NCI-H2196 (cell line): ENCODE data around the gene SLC25A45.

Source experiments
- DNase-seq: peaks from one replicate; lab custom pipeline; 2025; ENCODE audit not compliant: unreplicated experiment; lab: John Stamatoyannopoulos, UW

SLC25A45 gene

DNA sequence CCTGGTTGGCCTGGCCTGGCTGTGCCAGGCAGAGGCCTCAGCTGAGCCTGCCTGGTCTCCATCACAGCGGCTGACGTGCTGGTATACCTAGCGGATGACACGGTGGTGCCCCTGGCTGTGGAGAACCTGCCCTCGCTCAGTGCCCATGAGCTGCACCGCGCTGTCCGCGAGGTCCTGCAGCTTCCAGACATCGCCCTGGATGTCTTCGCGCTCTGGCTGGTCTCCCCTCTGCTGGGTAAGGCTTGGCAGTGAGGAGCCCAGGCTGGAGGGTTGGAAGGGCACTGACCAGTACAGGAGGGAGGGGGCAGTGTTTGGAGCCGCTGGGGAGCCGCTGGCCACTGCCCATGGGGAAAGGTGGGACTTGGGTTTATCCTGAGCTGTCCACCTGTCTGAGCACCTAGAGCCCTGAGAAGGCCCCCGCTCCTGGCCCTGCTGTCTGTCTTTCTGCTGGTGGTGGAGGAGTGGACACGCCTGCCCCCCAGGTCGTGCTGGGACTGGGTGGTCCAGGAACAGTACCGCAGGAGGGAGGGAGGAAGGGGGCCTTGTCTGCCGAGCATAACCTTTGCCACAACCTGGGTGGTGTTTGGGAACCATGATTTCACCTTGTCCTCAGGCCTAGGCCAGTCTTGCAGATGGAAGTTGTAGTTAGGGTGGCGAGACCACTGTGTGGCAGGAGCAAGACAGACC lies 7.0 kb upstream of the SLC25A45 start:
- no peak for DNase-seq

DNA sequence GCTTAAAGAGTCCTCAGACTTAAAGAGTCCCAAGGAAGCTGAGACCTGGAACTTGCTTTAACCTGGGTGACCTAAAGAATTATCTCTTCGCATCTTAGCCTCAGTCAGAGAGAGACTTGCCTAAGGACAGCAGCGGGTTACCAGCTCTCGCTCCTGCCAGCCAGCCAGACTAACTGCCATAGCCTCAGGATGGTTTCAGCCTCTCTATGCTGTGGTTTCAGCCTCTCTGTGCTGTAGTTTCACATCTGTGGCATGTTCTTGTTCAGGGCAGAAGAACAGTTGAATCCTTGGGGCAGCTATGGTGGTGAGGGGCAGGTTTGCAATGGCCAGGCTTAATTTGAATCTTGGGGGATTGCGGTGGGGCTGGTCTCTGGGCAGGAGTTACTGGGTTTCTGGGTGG lies 6.3 kb upstream of the SLC25A45 start:
- no peak for DNase-seq

DNA sequence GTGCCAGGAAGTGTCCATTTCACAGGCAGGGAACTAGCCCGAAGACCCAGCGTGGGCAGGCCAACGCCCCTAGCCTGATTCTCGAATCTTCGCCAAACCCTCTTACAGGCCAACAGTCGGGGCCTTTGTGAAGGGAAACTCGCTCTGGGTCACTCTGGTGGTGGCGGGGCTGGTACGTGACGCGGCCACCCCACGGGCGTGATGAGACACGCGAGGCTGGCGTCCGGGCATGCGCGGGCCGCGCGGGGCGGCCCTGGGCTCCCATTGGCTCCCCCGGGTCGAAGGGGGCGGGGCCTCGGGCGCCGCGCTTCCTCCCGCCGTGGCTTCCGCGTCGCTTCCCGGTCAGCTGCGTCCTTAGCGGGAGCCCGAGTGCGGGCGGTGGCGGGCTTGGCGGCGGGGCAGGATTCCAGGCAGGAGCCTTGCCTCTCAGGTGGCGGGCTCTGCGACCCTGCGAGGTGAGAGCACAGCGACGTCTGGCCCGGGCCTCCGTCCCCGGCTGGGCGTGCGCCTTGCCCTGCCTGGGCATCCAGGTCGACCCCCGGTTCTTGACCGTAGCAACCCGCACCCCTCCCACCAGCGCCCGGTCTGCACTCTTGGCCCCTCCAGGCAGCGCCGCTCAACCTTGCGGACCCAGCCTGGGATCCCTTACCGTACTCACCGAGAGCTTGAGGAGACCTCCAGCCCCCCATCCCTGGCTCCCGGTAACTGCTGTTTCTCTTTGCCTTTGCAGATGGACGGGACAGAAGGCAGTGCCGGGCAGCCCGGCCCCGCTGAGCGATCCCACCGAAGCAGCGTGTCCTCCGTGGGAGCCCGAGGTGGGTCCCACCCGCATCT lies 4.1 kb upstream of the SLC25A45 start, which contains the start of gene FRMD8:
Gene FRMD8 (plus strand): TSS at position 331 of the 834 bp plus-strand sequence. CDS start 400 bp downstream, at position 731.
- DNase-seq = peak; percentile 90

DNA sequence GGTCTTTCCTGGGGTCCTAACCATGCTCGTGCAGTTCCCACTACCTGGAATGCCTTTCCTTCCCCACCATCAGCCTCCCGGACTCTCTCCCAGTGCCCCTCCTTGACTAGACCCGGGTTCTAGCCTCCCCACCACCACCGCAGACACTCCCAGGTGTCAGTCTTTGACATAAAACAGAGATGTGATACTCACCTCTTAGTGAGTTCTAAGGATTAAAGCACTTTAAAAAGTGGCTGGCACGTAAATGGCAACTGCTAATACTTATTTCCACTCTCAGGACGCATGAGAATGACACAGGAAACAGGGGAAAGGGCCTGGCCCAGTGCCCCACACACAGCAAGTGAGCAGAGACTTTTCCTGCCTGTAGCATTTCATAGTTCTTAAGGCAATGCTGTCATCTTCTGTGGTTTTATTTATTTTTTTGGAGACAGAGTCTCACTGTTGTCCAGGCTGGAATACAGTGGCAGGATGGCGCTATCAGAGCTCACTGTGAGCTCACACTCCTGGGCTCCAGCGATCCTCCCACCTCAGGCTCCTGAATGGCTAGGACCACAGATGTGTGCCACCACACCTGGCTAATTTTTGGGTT lies 1.9 kb upstream of the SLC25A45 start:
- DNase-seq = no peak

DNA sequence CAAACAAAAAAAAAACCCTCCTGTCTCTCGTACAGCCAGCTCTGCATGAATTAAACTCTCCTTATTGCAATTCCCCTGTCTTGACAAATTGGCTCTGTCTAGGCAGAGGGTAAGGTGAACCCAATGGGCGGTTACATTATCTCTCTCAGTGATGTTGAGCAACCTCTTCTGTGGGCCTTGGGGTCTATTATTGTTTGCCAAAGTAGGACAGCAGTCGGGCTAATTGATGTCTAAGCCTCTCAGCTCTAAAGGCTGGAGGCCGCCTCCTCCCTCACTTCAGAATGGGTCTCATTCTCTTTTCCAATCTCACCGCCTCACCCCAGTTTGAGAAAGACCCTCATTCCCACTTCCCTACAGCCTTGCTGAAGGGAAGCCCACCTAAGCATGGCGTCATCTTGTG lies 1.3 kb upstream of the SLC25A45 start:
- DNase-seq = no peak

DNA sequence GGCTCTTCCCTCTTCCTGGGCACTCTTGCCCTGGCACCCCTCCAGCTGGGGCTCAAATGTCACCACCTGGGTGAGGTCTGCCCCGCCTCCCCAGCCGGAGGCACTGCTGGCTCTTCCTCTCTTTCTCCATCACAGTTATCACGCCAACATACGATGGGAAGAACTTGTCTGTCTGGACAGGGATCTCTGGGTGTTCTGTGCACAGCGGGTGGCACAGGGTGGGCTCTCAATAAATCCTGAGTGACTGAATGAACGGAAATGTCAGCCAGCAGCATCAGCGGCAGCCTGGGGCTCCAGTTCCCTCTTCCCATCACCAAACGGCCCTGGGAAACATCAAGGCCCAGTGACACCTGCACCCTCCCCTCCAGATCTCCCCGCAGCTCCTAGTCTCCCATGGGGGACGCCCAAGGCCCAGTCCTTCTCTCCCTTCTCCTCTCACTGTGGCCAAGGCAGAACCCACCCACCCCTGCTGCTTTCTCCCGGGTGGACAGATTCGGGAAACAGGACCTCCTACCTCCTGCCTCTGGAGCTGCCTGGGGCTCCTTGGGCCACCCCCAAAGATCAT lies 440 bp upstream of the SLC25A45 start:
- no peak for DNase-seq

DNA sequence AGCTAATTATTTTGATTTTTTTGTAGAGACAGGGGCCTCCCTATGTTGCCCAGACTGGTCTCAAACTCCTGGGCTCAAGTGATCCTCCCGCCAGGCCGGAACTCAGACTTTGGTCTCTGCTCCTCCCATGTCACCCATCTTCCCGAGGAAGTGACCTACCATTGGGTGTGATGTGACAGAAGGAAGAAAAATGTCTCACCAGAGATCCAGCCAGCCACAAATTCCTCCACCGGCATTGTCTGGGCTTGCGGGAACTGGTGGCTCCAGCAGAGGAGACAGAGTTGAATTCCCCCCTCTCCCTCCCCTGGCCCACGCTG lies 772 bp downstream of the SLC25A45 start:
- DNase-seq = no peak

DNA sequence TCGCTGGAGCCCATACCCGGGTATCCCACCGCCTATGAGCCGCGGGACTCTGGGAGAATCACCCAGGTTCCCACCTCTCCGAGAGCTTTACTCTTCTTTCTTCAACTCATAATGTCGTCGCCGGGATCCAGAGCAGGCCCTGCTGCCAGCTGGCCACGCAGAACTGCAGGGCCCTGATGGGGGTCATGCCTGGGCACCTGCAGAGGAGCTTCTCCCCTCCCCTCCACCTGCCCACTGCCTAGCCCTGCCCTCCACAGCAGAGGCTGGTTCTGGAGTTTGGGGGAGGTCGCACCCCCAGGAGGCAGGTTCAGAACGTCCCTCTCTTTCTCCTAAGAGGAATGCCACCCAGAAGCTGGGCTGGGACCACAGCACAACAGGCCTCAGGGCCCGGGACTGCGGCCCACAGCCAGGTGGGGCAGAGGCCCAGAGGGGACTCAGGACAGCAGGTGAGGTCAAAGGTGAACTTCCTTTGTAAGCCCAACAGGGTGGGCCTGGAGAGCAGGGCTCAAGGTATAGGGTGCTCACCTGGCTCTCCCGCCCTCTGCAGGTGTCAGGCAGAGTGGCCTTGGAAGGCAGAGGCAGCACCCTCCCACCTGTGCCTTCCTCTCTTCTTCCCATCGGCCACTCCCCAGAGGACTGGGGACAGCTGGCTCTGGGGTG lies 1.9 kb downstream of the SLC25A45 start:
- no peak for DNase-seq

DNA sequence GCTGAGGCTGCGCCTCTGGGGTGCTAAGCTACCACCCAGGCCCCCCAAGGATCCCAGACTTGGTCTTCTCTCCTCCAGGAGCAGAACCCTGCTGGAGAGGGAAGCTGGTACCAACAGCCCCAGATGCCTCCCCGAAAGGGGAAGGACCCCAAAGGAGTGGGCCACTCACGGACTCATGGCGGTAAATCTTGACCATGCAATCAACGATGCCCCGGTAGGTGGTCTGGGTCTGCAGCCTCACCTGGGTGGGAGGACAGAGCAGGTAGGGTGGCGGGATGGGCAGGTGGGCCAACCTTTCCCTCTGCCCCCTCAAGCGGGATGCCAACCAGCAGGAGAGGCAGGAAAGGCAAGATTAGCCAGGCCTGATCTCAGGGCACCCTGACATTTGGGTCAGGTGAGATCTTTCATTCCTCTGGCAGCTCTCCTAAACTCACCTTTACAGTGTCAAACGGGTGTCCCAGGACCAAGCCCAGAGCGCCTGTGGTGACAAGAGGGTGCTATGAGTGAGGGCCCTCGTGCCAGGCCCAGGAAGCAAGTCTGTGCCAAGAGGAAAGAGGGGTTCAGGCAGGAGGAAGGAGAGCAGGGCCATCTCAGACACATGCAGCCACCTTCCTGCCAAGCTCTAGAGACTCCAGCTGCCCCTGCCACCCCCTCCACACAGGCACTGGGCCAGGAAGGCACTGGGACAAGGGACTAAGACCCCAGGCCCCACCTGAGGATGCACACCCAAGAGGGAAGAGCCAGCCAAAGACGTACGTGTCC lies 2.6 kb downstream of the SLC25A45 start:
- DNase-seq = no peak

DNA sequence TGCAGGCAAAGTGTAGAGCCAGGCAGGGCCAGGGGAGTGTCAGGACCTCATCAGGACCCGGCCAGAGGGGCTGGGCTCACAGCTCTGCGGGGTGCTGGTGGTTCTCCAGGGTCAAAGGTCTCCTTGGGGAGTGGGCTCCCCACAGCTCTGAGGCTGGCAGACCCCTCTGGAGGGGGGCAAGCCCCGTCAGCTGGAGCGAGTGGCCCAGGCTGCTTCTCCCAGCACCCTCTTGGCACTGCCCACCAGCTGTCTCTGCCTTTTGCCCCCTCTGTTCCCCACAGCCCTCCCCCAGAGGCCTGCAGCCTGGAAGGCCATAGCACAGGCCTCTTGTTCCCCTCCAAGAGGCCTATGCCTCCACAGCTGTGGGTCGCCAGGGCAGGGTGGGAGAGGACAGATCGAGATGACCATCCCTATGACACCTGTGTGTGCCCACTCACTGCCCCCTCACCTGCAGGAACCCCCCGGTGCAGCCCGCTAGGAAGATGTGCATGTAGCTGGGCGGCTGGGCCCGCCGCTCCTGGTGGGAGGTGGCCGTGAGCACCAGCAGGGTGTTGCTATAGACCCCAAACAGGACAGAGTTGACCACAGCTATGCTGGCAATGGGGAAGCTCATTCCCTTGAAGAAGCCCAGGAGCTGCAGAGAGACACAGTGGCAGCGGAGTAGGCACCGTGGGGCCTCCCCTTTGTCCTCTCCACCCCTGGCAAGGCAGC lies 3.4 kb downstream of the SLC25A45 start:
- DNase-seq = no peak

DNA sequence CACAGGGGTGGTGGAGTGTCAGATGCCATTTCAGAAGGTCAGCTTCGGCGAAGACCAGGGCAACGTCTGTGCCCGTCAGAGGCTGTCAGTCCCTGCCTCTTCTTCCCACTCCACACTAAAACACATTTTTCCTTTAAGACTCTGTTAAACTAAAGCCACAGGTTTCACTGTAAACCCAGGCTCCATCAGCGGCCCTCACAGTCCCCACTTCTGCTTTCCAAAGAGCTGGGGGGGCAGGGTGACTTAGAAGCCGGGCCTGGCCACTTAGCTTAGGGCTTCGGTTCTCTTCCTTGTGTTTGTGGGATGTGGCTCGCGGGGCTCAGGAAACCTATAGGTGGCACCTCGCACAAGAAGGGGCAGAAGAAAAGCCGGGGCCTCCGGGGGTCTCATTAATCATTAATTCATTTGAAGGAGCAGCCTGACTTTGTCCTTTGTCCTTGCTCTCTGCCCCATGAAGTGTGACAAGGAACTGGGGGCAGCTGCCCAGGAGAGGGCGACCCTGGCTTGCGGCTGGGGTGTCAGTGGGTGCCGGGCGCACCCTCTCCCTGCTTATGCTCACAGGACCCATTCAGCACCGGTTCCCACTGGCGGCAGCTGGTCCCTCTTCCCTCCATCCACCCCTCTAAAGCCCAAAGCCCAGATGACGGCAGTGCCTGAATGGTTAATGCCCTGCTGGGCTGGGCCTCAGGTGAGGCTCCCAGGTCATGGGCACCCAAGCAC lies 4.1 kb downstream of the SLC25A45 start:
- DNase-seq = no peak

DNA sequence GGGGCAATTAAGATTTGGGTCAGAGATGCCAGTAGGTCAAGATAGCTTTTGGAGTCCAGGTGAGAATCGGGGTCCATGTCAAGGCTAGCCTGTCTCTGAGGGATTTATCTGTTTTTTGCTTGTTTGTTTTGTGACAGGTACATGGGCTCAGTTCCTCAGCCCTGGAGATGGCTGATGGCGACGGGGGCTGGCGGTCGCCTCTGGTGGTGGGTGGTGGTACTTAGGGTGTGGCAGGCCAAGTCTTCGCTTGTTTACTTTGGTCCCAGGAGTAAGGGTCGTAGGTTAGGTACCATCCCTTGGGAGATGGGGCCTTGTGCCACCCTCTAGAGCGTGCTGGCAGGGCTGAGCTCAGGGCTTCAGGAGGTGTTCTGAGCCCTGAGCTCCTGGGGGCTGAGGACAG lies 4.7 kb downstream of the SLC25A45 start:
- DNase-seq = no peak

DNA sequence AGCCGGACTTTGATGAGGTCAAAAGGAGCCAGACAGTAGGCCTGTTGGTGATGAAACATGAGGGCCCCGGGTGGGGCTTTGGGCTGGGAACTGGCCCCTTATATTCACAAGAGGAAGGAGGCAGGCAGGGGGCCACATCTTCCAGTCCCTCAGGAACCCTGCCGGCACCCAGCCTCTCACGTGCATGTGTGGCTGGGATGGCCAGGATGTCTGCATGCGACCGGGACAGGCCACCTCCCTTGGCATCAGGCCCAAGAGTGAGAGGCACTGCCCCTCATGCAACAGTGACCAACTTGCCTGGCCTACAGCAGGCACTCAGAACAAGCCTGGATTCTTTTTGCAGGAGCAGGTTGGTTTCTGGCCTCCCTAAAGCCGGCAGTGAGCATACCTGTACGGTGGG lies 5.4 kb downstream of the SLC25A45 start:
- no peak for DNase-seq

DNA sequence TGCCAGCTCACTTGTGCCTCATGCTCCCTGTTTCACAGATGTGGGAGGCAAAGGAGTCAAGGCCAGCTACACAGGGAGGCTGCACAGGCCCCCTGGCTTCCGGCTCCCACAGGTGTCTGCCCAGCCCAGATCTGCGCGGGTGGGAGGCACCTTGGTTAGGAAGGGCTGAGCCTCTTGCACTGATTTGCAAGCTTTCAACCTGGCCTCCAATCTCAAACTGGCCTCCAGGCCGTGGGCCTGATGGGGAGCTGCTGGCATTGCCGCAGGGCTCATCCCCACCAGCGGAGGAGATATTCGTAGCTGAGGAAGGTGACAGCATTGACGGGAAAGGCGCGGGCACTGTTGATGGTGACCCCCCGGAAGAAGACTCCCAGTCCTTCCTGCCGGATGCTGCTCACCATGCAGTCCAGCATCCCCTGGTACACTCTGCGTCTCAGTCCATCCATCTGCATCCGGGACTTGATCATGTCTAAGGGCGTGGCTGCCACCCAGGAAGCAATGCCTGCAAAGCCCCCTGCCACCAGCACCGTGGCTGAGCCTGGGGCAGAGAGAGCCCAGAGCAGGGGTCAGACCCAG lies 6.2 kb downstream of the SLC25A45 start:
- DNase-seq = no peak

DNA sequence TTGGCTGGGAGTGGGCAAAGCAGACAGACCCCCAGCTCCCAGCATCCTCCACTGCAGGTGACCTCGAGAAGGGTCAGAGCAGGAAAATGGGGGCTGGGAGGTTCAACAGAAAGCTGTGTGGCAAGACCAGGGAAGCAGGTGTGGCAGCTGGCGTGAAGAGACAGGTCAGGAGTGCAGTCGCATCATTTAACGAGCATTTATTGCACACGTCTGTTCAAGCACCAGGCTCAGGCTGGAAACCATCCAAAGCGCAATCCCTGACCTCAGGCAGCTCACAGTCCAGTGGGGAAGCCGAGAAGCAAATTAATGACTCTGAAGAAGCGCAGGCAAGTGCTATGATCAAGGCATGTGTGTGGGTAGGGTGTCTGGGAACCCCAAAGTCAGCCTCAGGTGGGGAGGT lies 7.4 kb downstream of the SLC25A45 start:
- no peak for DNase-seq

DNA sequence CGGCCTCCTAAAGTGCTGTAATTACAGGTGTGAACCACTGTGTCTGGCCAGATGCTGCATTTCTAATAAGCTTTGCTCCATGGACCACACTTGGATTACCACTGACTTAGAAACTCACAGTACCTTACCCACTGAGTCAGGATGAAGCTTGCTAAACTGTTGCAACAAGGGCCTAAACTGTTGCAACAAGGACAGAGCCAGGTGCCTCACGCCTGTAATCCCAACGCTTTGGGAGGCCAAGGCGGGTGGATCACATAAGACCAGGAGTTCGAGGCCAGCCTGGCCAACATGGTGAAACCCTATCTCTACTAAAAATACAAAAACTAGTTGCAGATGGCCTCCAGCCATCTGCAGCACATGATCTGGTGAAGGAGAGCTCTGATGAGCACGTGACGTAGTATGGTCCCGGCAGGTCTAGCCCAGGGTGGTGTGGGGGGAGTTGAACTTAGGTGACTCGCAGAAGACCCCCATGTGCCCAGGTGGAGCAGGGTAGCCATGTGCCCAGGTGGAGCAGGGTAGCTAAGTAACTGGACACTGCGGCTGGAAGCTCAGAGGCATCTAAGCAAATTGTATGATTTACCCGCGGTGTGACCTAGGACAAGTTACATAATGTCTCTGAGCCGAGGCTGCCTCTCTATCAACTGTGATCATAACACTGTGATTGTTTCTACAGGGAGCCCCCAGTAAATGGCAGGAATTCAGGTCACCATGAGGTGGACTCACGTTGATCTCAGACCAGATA lies 8.4 kb downstream of the SLC25A45 start:
- no peak for DNase-seq

DNA sequence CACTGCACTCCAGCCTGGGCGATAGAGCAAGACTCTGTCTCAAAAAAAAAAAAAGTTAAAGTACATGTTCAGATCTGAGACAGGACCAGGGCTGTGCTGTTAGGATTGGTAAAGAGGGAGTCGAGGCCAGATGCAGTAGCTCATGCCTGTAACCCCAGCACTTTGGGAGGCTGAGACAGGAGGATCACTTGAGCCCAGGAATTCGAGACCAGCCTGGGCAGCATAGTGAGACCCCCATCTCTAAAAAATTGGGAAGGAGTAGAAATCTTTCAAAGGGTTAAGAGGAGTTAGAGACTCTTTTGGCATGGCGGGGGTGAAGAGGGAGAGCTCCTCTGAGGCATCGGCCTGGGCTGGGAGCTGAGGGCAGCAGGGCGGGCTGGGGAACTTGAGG lies 11.8 kb downstream of the SLC25A45 start:
- no peak for DNase-seq

DNA sequence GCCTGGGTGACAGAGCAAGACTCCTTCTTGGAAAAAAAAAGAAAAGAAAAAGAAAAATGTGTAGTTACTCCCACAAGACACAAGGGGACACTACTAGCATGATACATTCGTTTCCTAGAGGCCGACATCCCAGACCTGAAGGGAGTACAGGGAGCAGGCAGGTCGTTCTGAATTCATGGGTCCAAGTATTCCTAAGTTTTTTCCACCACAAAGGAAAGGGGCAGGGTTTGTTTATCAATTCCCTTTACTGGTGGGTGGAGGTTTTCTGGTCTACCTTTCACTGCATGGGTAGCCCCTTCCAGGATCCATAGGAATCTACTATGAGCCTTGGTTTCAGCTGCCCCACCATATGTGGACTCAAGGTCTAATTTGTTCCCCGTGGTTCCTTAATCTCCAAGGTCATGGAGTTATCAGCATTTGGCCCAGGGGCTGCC lies 16.1 kb downstream of the SLC25A45 start:
- DNase-seq = peak; percentile 74
